Anterior cingulate cortex (tissue), 58 donors: ENCODE measurements around the gene ULK4.
"Not testable (repeated sequence)": the region's sequence is repeated elsewhere in the genome, so short reads cannot be mapped to it uniquely, and the experiment has no call there.

Experiments
- DNase-seq, 58 donors: peaks; one replicate each; lab custom pipeline; 2025; lab: John Stamatoyannopoulos, UW

Gene ULK4

DNA sequence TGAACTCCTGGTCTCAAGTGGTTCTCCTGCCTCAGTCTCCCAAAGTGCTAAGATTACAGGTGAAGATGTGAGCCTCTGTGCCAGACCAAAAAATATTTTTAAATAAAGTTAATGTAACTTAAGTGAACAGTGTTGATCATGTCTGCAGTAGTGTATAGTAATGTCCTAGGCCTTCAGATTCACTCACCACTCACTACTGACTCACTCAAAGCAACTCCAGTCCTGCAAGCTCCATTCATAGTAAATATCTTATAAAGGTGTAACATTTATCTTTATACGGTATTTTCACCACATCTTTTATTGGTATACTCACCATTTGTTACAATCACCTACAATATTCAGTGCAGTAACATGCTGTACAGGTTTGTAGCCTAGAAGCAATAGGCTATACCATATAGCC lies 264.2 kb downstream of the ULK4 start:
- no peak for DNase-seq

DNA sequence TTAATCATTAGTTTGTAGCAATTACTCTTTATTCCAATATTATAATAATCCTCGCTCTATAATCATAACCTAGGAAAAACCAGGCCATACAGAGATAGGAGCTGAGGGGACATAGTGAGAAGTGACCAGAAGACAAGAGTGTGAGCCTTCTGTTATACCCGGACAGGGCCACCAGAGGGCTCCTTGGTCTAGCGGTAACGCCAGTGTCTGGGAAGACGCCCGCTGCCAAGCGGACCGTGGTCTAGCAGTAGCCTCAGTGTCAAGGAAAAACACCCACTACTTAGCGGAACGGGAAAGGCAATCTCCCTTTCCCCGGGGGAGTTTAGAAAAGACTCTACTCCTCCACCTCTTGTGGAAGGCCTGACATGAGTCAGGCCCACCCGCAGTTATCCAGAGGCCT lies 266.1 kb downstream of the ULK4 start:
- not testable (repeated sequence) for DNase-seq

DNA sequence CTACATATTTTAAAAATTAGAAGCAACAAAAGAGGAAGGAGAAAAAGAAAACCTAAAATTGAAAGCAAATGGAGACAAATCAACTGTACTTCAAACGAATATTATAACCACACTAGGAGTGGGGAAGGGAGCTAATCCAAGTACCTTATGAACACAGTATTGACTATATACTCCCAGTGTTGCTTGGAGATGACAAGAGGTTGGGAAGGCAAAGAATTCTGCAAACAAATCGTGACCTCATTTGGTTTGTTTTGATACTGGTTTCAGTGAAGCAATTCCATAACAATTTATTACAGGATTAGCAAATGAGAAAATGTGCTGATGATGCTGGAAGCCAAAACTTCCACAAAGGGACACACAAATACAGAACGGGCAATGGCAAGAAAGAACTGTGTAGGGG lies 268.1 kb downstream of the ULK4 start:
- no peak for DNase-seq

DNA sequence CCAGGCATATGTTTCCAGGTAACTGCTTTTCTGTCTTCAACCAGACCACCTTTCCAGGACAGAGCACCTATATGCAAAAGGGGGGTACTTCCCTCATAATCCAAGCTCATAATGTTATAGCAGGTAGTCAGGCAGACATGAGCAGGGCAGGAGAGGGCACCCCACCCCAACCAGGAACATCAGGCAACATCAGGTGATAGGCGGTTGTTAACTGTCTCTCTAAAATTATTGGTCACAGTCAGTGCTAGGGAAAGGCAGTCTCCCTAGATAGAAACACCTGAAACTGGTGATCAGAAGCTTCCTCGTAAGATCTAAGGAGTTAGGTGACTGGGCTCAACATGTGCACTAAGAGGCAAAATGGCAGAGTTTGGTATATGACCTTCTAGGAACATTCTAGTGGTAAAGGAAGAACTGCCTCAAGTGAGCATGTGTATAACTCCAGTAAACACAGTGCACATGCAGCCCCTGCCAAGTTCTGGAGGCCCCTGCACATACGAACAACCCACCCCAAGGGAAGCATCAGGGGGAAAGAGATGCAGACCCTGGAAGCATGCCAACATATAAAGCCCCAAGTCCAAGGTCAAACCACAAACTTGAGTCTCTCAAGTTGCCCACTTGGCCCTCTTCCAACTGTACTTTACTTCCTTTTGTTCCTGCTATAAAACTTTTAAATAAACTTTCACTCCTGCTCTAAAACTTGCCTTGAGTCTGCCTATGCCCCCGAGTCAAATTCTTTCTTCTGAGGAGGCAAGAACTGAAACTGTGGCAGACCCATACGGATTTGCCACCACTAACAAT lies 270.9 kb downstream of the ULK4 start:
- DNase-seq = no peak

DNA sequence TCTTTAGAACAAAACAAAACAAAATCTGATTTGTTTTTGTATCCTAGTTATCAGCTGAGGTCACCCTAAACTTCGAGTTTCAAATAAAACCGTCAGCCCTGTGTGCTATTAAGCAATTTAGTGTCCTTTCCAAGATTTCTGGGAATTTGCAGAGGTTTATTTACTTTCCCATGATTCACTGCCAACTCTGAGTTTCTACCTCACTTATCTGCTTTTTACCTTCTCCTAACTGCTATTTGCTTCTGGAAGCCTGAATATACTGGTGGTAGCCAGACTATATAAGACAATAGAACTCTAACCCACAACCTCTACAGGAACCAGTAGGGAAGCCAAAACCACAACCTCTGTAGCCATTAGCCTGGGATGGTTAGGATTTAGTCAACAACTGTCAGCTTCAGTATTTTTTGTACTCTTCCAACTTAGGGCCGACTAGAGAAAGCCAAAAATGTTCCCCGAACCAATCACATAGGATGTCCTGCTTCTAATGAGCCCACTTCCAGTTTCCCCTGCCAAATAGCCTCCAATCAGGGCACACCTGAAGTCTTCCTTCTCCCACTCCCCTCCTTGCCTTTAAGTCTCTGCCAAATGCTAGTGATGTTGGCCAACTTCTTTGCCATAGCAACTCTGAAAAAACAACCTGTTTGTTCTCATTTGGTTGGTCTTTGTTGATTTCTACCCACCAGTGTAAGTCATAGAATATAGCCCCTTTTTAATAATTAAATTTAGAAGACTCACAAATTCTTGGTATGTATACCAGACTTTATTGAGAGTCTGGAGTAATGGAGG lies 273.1 kb downstream of the ULK4 start:
- DNase-seq = no peak

DNA sequence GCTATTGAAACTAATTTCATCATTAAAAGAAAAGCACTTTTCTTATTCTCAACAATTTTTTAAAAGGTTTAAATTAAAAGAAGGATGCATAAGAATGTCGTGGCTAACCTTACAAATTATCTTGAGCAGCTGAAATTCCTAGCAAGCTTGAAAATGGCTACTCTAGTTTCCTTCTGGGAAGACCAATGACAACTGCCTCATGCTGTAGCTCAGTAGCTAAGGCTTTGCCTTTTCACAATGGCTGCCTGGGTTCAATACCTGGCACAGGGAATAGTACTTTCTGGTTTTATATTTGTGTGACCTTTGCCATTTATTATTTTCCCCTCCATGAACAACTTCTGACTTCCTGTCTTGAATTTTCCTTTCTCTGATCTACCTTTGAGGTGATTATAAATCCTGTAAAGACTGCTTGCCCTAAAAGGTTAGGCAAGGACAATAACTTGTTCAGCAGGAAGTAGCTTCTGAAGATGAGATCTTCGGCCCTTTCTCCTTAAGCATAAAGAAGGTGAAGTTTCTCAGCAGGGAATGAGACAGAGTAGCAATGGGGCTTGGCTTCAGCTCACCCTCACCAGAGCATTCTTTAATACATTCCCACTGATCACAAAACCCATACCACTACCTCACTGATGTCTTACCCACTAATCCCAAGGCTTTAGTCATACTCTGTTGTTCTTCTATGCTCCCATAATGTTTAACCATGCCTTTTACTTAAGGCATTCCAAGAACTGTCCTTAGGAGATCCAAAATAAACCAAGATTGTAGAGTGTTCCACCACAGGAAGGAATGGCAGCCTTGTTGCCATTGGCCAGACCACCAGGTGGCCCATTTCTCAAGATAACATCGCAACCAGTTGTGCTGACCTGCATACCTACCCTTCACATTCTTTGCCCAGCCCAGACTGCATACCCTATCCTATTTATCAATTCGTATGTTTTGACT lies 276.8 kb downstream of the ULK4 start:
- DNase-seq = no peak

DNA sequence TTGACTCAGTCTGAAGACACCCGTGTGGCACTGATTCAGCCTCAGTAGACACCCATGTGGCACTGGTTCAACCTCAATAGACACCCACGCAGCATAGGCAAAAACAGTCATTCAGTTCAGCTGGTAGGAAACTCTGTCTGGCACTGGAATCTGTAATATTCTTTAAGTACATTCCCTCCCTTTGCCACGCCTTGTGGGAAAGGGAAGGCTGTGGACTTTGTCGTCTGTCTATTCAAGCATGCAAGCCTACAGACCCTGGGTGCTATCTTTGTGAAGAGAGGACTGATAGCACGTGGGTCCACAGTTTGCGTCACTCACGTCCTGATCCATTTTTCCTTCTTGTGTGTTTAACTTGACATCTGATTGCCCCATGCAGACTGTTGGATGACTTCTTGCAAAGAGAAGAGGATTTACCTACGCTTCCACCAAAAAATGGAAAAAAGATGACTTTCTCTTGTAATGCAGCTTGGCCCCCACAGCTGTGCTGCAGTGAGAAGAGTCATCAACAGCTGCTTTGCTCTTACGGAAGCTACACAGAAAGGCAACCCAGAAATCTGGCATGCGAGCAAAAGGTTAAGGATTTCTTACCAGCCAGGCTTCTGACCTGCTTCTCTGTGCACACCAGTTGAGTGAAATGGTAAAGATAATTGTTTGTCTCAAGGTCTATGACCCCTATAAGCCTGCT lies 278.1 kb downstream of the ULK4 start:
- DNase-seq = no peak

DNA sequence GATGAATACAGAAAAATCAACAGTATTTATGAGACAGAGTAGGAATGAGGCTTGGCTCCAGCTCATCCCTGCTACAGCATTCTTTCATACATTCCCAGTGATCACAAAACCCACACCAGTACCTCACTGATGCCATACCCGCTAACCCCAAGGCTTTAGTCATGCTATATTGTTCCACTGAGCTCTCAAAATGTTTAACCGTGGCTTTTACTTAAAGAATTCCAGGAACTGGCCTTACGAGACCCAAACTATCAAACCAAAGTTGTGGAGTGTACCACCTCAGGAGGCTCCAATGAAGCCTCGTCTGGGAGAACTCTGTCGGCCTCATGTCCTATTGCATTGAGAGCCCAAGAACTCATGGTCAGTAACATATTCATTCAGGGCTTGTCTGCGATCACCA lies 278.9 kb downstream of the ULK4 start:
- DNase-seq = no peak

DNA sequence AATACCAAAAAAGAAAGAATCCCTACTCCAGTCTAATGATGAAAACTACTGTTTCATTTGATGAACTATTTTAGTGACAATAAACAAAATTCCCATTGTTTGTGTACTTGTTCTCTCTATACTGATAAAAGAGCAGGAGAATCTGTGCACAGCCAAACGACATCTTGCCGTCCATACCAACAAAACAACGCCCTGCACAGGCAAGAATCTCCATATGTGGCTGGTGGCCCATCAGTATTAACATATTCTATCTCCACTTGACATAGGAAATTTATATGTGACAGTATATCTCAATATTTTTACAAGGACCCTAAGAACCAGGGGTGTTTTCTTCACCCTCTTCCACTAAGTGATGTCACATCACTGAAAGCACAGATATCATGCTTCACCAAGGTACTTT lies 279.5 kb downstream of the ULK4 start:
- no peak for DNase-seq

DNA sequence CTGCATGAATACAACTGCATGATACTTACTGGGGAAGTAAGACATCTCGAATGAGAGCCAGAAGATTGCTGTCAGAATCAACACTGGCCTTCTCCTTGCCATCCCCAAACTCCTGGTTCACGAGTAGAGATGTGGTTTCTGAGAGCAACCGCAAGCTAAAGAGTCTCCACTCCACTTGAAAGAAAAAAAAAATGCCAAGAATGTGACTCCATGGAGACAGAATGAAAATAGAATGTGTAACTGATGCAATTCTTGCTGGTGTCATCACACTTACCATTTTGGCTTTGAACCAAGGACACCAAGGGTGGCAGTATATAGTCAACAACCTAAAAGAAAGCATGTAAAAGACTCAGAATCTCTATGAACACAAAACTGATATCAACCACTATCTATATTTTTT lies 280.4 kb downstream of the ULK4 start:
- DNase-seq = peak in 3 of 58 donors; percentile 1 to 28 (median 26)

DNA sequence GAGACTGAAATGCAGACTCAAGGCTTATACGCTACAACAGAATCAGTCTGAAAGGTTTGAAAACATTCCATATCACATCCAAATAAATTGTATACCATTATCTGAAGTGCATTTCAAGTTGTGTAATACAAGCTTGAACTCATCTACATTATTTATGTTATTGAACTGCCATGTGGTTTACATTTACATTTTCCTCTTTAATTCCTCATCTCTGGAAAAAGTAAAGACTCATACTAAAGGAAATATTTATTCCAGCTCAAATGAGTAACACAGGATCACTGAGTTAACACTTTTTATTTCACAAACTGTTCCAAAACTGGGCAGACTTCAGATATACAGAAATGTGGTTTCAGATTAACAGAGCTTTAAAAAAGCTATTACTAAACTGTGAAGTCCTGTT lies 282.5 kb downstream of the ULK4 start:
- DNase-seq = no peak

DNA sequence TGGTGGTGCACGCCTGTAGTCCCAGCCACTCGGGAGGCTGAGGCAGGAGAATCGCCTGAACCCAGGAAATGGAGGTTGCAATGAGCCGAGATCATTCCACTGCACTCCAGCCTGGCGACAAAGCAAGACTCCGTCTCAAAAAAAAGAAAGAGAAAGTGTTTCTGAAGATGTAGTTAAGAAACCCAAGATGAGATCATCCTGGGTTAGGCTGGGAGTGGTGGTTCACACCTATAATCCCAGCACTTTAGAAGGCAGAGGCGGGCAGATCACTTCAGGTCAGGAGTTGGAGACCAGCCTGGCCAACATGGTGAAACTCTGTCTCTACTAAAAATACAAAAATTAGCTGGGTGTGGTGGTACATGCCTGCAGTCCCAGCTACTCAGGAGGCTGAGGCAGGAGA lies 286.8 kb downstream of the ULK4 start:
- DNase-seq = not testable (repeated sequence)

DNA sequence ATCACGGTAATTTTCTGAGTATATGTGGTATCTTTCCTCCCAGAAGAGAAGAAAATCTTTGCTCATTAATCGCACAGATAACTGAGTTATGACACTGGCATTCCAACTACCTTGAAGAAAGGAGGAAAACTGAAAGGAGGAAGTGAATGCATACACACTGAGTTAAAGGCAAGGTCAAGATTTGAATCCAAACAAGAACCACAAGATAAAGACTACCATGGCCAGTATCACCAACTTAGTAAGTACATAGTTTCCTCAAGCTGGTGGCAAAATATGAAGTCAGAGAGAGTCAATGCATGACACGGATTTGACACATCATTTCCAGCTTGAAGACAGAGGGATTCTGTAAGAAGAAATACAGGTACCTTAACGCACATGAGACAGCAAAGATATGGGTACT lies 287.5 kb downstream of the ULK4 start:
- DNase-seq = no peak

DNA sequence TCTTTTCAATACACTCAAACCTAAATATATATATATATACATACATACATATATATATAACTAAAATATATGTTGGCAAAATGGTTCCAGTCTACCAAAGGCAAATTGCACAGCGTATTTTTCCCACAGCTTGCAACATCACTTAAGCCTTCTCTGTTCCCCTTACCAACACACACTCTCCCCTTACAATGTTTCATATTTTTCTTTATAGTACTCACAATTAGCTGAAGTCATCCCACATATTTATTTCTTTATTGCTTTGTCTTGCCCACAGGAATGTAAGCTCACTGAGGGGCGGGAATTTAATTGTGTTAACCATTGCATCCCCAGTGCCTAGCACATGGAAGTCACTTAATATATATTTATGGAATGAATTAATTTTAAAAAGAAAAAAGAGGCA lies 288.3 kb downstream of the ULK4 start:
- DNase-seq = no peak

DNA sequence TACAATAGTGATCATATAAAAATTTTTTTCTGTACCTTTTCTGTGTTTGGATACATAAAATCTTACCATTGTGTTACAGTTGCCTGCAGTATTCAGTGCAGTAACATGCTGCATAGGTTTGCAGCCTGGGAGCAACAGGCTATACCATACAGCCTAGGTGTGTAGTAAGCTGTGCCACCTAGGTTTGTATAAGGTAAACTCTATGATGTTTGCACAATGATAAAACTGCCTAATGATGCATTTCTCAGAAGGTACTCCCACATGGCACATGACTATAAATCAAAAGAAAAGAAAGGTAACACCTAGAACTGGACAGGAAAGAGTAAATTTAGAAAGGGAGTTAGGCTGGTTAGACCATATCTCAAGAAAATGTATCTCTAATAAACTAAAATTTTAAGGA lies 293.5 kb downstream of the ULK4 start:
- no peak for DNase-seq

DNA sequence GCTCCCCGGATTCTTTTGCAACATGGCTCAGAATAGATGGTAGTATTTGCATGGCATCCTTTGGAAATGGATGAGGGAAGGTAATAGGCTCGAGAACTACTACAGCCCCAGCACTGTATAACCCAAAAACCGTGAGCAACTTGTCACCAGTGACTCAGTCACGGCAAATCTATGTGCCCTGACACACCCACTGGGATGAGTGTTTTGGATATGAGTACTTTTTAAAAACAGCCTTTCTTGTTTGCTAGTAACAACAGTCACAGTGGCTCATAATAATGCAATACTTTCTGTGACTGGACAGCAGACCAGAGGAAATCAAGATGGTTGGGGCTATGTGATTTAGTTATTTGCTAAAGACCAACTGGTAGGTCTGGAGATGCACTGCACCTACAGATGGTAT lies 299.6 kb downstream of the ULK4 start:
- no peak for DNase-seq

DNA sequence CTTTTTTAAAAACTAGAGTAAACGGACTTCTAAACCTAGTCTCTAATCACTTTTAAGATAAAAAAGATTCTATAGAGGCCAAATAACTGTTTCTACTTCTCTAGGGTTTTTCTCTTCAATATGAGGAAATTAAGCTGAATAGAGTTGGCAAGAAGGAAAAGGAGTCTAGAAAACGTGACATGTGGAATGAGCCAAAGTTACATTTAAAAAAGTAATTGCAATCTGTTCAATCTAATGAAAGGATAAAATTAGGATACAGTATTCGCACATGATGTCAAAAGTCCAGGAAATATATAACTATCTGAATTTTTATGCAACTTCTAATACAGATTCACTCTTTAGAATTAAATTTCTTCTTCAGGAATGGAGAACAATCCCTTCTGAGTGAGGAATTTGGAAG lies 300.1 kb downstream of the ULK4 start:
- DNase-seq = no peak

DNA sequence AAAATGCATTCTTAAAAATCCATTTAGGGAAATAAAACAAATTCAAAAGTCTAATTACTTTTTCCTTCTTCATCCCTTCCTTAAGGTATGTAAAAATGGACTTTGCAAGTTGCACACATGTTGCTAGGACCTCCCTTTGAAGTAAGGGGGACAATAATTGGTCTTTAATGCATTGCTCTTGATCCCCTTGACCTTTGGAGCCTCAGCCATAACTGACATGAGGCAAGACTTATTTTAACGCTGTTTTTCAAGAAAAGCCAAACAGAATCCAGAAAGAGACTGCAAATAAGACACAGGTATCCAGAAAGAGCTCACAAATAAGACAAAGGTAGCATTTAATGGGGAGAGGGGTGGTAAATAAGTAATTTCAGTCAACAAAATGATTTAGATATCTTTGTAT lies 301.4 kb downstream of the ULK4 start:
- no peak for DNase-seq

DNA sequence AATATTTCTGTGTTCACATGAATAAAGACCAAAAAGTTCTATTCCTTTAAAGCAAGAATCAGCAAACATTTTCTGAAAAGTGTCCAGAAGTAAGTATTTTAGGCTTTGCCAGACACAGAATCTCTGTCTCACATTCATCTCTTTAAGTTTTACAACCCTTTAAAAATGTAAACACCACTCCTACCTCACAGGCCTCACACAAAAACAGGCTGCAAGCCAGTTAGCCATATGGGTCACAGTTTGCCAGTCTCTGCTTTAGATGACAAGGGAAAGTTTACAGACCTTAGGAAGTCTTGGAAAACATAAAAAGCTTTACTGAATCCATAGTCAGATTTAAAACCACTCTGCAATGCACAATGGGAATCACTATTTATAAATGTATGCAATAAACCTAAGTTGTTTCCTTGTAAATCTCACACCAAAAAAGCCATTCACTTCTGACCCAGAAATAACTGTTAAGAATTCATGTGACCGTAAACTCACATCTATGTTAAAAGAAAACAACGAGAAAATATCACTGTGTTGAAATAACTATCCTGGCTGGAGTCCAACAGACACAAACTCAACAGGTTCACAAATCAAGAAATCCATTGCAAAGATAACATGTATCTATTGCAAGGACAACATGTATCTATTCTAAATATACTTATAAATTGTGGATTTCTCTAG lies 308.2 kb downstream of the ULK4 start:
- DNase-seq = no peak

DNA sequence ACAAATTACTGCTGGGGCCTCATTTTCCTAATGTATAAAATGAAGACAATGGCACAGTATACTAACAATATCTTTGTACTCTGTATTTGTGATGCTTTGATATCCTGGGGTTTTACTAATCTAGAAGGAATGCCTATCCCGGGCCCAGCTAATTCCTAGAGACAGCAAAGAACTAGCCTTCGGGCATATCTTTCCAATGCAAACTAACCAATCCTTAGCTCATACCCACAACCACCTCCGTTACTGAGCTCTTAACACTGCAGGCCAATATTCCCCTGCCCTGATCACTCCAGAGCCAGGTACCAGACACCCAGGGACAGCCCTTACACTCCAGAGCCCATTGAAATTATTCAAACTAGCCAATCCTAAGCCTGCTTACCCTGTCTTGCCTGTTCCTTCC lies 309.0 kb downstream of the ULK4 start:
- no peak for DNase-seq
